Kidney (tissue), 14 donors: ENCODE measurements around the gene PA2G4. TPM values are rescaled to one million over a fixed set of nuclear protein-coding genes. Genes with fewer than 3 reads are reported as not detected.

ENCODE experiments used
- DNase-seq, 5 donors: peaks; one replicate each; pipeline ENCODE4 v3.0.0-alpha.2; 2013 to 2020
- FAIRE-seq: peaks from 2 replicates; lab custom pipeline; 2012; peaks lifted over from hg19 to GRCh38; lab: Jason Lieb, UNC
- H3K27ac ChIP-seq, 2 donors: one replicate each; pipeline ENCODE4 v1.7.0; 2013; ENCODE audit warnings: low read depth in 2 of 2, low read length in 2 of 2, inconsistent platforms in 1 of 2
- H3K27me3 ChIP-seq: one replicate; pipeline ENCODE4 v1.7.1; 2013; ENCODE audit warnings: low read length, inconsistent platforms; ENCODE audit not compliant: control insufficient read depth, insufficient read depth
- H3K36me3 ChIP-seq, 3 donors: one replicate each; pipeline versions ENCODE4 v1.7.0 to v1.7.1; 2013; ENCODE audit warnings: low read length in 3 of 3, control low read depth in 1 of 3, inconsistent platforms in 1 of 3; ENCODE audit not compliant: insufficient read depth in 3 of 3, control insufficient read depth in 2 of 3
- H3K4me1 ChIP-seq, 3 donors: one replicate each; pipeline versions ENCODE4 v1.7.0 to v1.7.1; 2013; ENCODE audit warnings: low read length in 3 of 3, inconsistent platforms in 1 of 3, low read depth in 1 of 3; ENCODE audit not compliant: control insufficient read depth in 2 of 3, insufficient read depth in 2 of 3
- H3K4me3 ChIP-seq, 3 donors: one replicate each; pipeline versions ENCODE4 v1.7.0 to v1.8.1; 2013; ENCODE audit warnings: low read length in 3 of 3, control low read depth in 1 of 3, inconsistent platforms in 1 of 3
- H3K9ac ChIP-seq, 3 donors: one replicate each; pipeline versions ENCODE4 v1.7.0 to v1.7.1; 2013; ENCODE audit warnings: low read length in 3 of 3, control low read depth in 1 of 3, inconsistent platforms in 1 of 3
- H3K9me3 ChIP-seq, 3 donors: one replicate each; pipeline versions ENCODE4 v1.7.0 to v1.7.1; 2013; ENCODE audit warnings: low read length in 3 of 3, control low read depth in 1 of 3, inconsistent platforms in 1 of 3; ENCODE audit not compliant: control insufficient read depth in 2 of 3, insufficient read depth in 1 of 3
- intact Hi-C: fragments of 100-400 bp; cut with DNase I; formaldehyde crosslinking; loops from one replicate; pipeline ENCODE4 v1.11.1; 2022
- polyA plus RNA-seq: library from polyadenylated mRNA; stranded (reverse); fragments of 350-450 nt; fragmentation: Illumina TruSeq; extraction: RNeasy Lipid Tissue Mini Kit (QIAGEN cat#74804); gene quantifications from one replicate; pipeline ENCODE4 v1.2.3, GENCODE V29; 2014; ENCODE audit warnings: low read depth, low replicate concordance; ENCODE audit not compliant: insufficient read depth
- total RNA-seq: library from RNA; stranded (reverse); fragmentation: NEBNext Ultra II Directional; extraction: Animal tissue kit (Norgen Biotek cat#: 25700); gene quantifications from one replicate; pipeline ENCODE4 v1.2.1, GENCODE V29; 2021
- TF ChIP-seq, protein P1 (sequence below): IDR thresholded peaks from 3 replicates; pipeline ENCODE4 v1.5.1; 2012; ENCODE audit warnings: mild to moderate bottlenecking, moderate library complexity, borderline replicate concordance; ENCODE audit not compliant: insufficient read depth; ENCODE audit errors: extremely low read depth
- donor health status: control.
- donor health status: control.
- donor health status: control.
- donor health status: control.
- donor health status: control.
- donor health status: DM: yes; HTN: yes; CAD: no.
- donor health status: Normal renal cell carcinoma (clear cell type).

The PA2G4 gene
- total and polyA plus RNA-seq, 2 donors from 2014 or later, result 72.4 to 76.8 TPM

DNA sequence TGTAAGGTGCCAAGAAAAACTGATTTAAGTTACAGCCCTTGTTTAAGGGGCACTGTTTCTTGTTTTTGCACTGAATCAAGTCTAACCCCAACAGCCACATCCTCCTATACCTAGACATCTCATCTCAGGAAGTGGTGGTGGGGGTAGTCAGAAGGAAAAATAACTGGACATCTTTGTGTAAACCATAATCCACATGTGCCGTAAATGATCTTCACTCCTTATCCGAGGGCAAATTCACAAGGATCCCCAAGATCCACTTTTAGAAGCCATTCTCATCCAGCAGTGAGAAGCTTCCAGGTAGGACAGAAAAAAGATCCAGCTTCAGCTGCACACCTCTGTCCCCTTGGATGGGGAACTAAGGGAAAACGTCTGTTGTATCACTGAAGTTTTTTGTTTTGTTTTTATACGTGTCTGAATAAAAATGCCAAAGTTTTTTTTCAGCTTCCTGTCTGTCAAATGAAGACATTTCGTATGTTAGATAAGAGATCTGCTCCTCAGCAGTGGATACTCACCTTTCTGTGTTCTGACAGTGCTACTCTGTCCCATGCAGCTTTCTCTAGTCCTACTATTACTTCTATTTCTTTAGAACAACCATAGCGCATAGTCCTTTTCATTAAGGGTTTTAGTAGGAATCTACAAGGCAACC is 1.2 kb upstream of the PA2G4 start:
- no peak for DNase-seq
- no peak for FAIRE-seq
- intact Hi-C loops, result no loop called here
- Histone ChIP-seq H3K4me1 (peaks cover 0 to 15% (median 10%) of the 10 kb centered on the region in 3 donors), H3K4me3 (peak overlapping the region; percentile 75 to 92 (median 78)), H3K9me3 (no peaks in the 10 kb centered on the region), H3K9ac (peak overlapping the region in 2 of 3 donors; percentile 68 to 82), H3K36me3 (peaks cover 3 to 41% (median 26%) of the 10 kb centered on the region in 3 donors), H3K27me3 (no peaks in the 10 kb centered on the region), H3K27ac (peak overlapping the region in 1 of 2 donors; percentile 91)
- TF ChIP-seq, protein P1, sequence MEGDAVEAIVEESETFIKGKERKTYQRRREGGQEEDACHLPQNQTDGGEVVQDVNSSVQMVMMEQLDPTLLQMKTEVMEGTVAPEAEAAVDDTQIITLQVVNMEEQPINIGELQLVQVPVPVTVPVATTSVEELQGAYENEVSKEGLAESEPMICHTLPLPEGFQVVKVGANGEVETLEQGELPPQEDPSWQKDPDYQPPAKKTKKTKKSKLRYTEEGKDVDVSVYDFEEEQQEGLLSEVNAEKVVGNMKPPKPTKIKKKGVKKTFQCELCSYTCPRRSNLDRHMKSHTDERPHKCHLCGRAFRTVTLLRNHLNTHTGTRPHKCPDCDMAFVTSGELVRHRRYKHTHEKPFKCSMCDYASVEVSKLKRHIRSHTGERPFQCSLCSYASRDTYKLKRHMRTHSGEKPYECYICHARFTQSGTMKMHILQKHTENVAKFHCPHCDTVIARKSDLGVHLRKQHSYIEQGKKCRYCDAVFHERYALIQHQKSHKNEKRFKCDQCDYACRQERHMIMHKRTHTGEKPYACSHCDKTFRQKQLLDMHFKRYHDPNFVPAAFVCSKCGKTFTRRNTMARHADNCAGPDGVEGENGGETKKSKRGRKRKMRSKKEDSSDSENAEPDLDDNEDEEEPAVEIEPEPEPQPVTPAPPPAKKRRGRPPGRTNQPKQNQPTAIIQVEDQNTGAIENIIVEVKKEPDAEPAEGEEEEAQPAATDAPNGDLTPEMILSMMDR, result no peak

DNA sequence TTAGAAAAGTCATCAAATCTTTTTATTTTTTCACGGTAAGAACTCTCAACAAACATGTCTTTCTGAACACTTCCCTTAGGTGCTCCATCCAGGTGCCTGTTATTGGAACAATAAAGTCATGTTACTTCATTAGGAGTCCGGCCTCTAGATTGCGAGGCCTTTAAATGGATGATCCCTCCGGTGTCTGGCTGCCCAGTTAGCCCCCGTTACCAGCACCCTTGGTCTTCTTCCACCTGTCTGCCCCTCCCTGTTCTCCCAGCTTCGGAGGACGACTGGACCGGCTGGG is 593 bp upstream of the PA2G4 start:
- H3K9me3 ChIP-seq, result no peaks in the 10 kb centered on the region
- H3K4me3 ChIP-seq, result peak overlapping the region; percentile 75 to 92 (median 78)
- H3K4me1 ChIP-seq, result peaks cover 0 to 15% (median 10%) of the 10 kb centered on the region in 3 donors
- no peaks in the 10 kb centered on the region for H3K27me3 ChIP-seq
- no peak for FAIRE-seq
- H3K9ac ChIP-seq, result peak overlapping the region; percentile 68 to 82 (median 70)
- H3K36me3 ChIP-seq, result peaks cover 7 to 41% (median 27%) of the 10 kb centered on the region in 3 donors
- H3K27ac ChIP-seq, result peak overlapping the region; percentile 83 to 91
- TF ChIP-seq, protein P1, result no peak
- intact Hi-C loops, result no loop called here
- no peak for DNase-seq

DNA sequence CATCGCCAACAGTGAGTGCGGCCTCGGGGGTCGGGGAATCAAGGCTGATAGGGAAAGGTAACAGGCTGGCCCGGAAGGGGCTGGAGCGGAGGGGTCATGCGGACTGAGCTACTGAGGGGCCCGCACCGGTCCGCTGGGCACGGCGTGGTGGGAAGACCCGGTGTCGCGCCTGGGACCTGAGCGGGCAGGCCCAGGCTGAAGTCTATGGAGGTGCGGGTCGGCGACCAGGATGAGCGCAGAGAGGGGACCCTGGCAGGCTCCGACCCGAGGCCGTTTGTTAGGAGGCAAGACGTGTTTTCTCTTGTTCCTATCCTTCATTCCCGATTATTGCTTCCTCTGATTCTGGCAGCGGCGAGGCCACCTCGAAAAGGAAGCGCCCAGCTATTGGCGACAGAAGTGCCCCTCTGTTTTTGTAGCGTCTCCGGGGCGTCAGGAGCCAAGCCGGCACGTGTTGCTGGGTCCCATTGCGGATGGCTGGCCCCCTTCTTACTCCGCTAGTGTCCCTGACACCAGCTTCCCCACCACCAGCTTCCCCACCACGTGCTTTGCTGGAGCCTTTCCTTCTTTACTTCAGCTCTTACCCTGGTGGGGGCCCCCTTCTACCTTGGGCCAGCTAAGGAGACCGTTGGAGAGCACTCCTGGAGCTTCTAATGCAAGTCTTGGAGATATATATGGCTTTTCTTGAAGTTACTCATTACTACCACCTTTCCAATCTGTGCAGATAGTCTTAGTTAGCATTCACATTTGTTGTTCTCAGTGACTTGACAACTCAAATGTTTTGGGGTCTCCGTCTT is 653 bp downstream of the PA2G4 start:
- H3K36me3 ChIP-seq, result peaks cover 10 to 41% (median 28%) of the 10 kb centered on the region in 3 donors
- DNase-seq (peak in 3 of 5 donors; percentile 10 to 90 (median 61)), FAIRE-seq (no peak)
- peak overlapping the region; percentile 83 to 91 for H3K27ac ChIP-seq
- intact Hi-C loops, result no loop called here
- no peaks in the 10 kb centered on the region for H3K27me3 ChIP-seq
- TF ChIP-seq, protein P1, result no peak
- H3K4me3 ChIP-seq, result peak overlapping the region; percentile 78 to 92 (median 86)
- no peaks in the 10 kb centered on the region for H3K9me3 ChIP-seq
- H3K9ac ChIP-seq, result peak overlapping the region; percentile 67 to 85 (median 78)
- peaks cover 0 to 15% (median 10%) of the 10 kb centered on the region in 3 donors for H3K4me1 ChIP-seq
